HFFc6 (cell line): ENCODE data around the gene TAGLN2. TPM values are rescaled to one million over a fixed set of nuclear protein-coding genes. Genes with fewer than 3 reads are reported as not detected.

Source experiments
- DNase-seq: peaks from one replicate; pipeline ENCODE4 v3.0.0-alpha.2; 2018
- H3K27ac Mint-ChIP-seq: 2 replicates; pipeline ENCODE4 v1.8.0; 2020; ENCODE audit warnings: mild to moderate bottlenecking, mixed read lengths
- H3K27me3 Mint-ChIP-seq: 2 replicates; pipeline ENCODE4 v1.8.0; 2021; ENCODE audit warnings: mild to moderate bottlenecking, moderate library complexity, mixed read lengths; ENCODE audit not compliant: insufficient read depth
- H3K36me3 Mint-ChIP-seq: 2 replicates; pipeline ENCODE4 v1.8.0; 2021; ENCODE audit warnings: low read depth, mixed read lengths
- H3K4me1 Mint-ChIP-seq: 2 replicates; pipeline ENCODE4 v1.8.0; 2020; ENCODE audit warnings: low read depth, mixed read lengths
- H3K4me3 Mint-ChIP-seq: 2 replicates; pipeline ENCODE4 v1.8.0; 2020; ENCODE audit warnings: mild to moderate bottlenecking, moderate library complexity, mixed read lengths
- H3K9me3 Mint-ChIP-seq: 2 replicates; pipeline ENCODE4 v1.8.0; 2020; ENCODE audit warnings: mild to moderate bottlenecking, mixed read lengths
- CTCF ChIP-seq: fragments of 200-600 bp; sonication (generic); IDR thresholded peaks from 2 replicates; pipeline ENCODE4 v1.5.0; 2021; ENCODE audit warnings: antibody characterized with exemption, mild to moderate bottlenecking
- total RNA-seq, 6 experiments: library from RNA; stranded (reverse); fragmentation: NEBNext Ultra II Directional; extraction: Animal tissue kit (Norgen Biotek cat#: 25700); gene quantifications; 2 replicates in 1 of 6; 3 replicates in 5 of 6; pipeline ENCODE4 v1.2.3, GENCODE V29; 2021

TAGLN2 gene
- total RNA-seq, 6 experiments from 2014 or later, result 560 to 914 (median 815) TPM

DNA sequence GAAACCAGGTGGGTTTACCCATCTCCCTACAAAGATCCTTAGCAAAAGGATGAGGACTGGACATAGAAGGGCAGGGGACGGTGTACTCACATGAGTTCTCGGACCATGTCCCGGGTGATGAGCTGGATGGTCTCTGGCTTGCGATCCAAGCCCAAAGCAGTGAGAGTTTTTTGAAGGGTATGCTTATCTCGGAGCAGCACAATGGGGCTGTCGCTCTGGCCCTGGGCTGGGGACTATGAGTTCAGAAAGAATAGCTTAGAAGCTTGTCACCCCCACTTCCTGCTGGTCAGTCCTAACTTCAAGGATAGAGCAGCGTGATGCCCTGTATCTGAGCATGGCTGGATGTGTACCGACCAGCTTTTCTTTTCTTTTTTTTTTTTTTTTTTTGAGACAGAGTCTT is 34.9 kb downstream of the TAGLN2 start:
- H3K27ac Mint-ChIP-seq, result peak overlapping the region; percentile 87
- H3K4me3 Mint-ChIP-seq, result peak overlapping the region; percentile 61
- DNase-seq, result no peak
- H3K36me3 Mint-ChIP-seq, result 0 out of 2 replicates have a peak, but pooled peaks cover 4% of the 10 kb centered on the region
- H3K27me3 Mint-ChIP-seq, result peaks cover 2% of the 10 kb centered on the region; the same call in 1 of the 2 replicates
- peaks cover 31% of the 10 kb centered on the region for H3K4me1 Mint-ChIP-seq
- no peak for TF ChIP-seq CTCF
- H3K9me3 Mint-ChIP-seq, result no peaks in the 10 kb centered on the region

GRCh38 chr1:159889821-159890252 is 35.5 kb downstream of the TAGLN2 start:
- Mint-ChIP-seq H3K27me3 (peaks cover 2% of the 10 kb centered on the region; the same call in 1 of the 2 replicates), H3K4me3 (peak overlapping the region; percentile 61), H3K9me3 (no peaks in the 10 kb centered on the region), H3K36me3 (peaks cover 6% of the 10 kb centered on the region), H3K4me1 (peaks cover 31% of the 10 kb centered on the region), H3K27ac (peak overlapping the region; percentile 87)
- no peak for TF ChIP-seq CTCF
- DNase-seq, result peak; percentile 91

GRCh38 chr1:159889202-159889601 is 36.1 kb downstream of the TAGLN2 start:
- no peaks in the 10 kb centered on the region for H3K9me3 Mint-ChIP-seq
- peaks cover 2% of the 10 kb centered on the region; the same call in 1 of the 2 replicates for H3K27me3 Mint-ChIP-seq
- peaks cover 31% of the 10 kb centered on the region for H3K4me1 Mint-ChIP-seq
- no peak for TF ChIP-seq CTCF
- DNase-seq, result no peak
- H3K4me3 Mint-ChIP-seq, result no peak overlapping the region
- H3K27ac Mint-ChIP-seq, result peak overlapping the region; percentile 87
- peaks cover 12% of the 10 kb centered on the region for H3K36me3 Mint-ChIP-seq

- Mint-ChIP-seq H3K4me3 (no peak overlapping the region), H3K27ac (no peak overlapping the region), H3K4me1 (peaks cover 10% of the 10 kb centered on the region), H3K36me3 (peaks cover 12% of the 10 kb centered on the region), H3K9me3 (no peaks in the 10 kb centered on the region), H3K27me3 (peaks cover 2% of the 10 kb centered on the region; the same call in 1 of the 2 replicates)
- no peak for DNase-seq
- TF ChIP-seq CTCF, result no peak
Observed at GRCh38 chr1:159884296-159884695, 41.0 kb downstream of the TAGLN2 start.

- Mint-ChIP-seq H3K9me3 (no peaks in the 10 kb centered on the region), H3K4me1 (0 out of 2 replicates have a peak, but pooled peaks cover 1% of the 10 kb centered on the region), H3K27ac (no peak overlapping the region), H3K27me3 (peaks cover 2% of the 10 kb centered on the region; the same call in 1 of the 2 replicates), H3K36me3 (peaks cover 18% of the 10 kb centered on the region), H3K4me3 (no peak overlapping the region)
- no peak for DNase-seq
- TF ChIP-seq CTCF, result no peak
Observed at GRCh38 chr1:159883134-159883533, 42.2 kb downstream of the TAGLN2 start.

DNA sequence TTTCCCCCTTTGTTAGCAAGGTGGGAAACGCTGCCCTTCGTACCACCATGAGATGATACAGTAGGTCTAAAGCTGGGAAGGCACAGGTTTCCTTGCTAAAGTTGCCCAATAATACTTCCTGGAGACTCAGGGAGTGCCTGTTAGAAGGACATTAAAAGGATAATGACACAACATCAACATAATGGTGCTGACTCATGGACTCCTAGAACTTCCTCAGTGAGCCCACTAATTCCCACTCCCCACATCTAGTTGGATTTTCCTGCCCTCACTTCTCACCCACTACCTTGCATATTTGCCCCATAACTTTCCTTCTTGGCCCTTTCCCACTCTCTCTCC is 42.8 kb downstream of the TAGLN2 start:
- TF ChIP-seq CTCF, result no peak
- Mint-ChIP-seq H3K27me3 (peaks cover 2% of the 10 kb centered on the region; the same call in 1 of the 2 replicates), H3K9me3 (no peaks in the 10 kb centered on the region), H3K4me1 (no peaks in the 10 kb centered on the region), H3K4me3 (no peak overlapping the region), H3K36me3 (peaks cover 15% of the 10 kb centered on the region), H3K27ac (no peak overlapping the region)
- DNase-seq, result peak; percentile 48
